ENCODE measurements around the gene SRC. TPM values are rescaled to one million over a fixed set of nuclear protein-coding genes. Genes with fewer than 3 reads are reported as not detected.

Gene SRC
- total RNA-seq, 1 experiment from 2014 or later, result 31.4 TPM

DNA sequence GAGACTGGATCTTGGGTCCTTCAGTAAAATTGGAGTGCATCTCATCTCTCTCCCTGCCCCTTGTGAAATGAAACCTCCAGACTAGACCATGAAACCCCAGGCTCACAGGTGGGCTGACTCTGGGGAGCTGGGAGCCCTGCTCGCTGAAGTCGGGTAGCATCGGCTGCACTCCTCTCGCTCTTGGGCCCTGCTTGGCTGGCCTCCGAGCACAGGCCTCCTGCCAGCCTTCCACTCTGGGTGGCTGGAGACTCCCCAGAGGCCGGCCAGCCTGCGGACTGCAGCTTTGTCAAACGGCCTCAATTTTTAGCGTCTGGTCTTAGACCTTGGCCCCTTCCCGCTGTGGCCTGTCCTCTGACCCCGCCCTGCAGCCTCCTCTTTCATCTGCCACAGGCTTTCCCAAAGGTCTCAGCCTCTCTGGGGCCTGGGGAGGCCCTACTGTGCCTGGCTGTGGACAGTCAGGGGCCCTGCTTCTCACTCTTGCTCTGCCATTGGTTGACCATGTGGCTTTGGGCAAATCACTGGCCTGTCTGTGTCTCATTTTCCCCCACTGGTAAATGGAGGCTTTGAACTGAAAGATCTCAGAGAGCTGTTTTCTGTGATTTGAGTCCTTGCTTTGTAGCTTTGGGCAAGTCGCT lies 45.1 kb downstream of the SRC start:
- Histone ChIP-seq H3K27me3 (ENCODE audit: control insufficient read depth, insufficient read depth, low read length) (no peaks in the 10 kb centered on the region), H3K4me3 (ENCODE audit: insufficient read depth, low read depth, low read length) (no peak overlapping the region), H3K36me3 (replicated peaks; ENCODE audit: control insufficient read depth, insufficient read depth, low read length) (peaks cover 7% of the 10 kb centered on the region)
- peak; percentile 43 for DNase-seq

DNA sequence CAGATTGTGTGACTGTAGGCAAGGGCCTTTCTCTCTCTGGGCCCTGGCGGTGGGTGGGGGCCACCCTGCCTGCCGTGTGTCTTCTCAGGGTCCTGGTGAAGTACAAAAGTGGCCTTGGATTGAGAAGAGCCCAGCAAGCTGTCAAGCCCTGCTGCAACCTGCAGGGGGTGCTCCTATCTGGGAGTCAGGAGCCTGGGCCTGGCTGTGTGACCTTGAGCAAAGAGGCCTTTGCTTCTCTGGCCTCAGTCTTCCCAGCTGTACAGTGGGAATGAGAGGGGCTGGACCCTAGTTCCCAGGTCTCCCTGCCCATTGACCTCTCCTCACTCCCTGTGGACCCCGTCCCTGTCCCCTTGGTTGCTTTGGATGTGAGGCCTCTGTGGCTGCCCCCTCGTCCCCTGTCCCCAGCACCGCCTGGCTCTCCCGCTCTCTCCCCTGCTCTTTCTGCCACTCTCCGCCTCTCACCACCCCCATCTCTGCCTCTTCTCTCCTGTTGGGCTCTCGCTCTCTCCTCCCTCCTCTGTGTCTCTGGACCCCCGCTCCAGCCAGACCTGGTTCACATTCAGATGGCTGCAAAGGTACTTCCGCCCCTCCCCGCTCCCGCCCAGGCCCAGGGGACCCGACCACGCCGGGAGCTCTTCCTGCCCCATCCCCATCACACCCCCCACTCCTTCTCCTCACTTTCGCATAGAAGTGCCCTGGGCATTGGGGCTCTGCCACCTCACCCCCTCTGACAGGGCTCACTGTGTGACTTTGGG lies 46.7 kb downstream of the SRC start:
- DNase-seq, result peak; percentile 83
- peaks cover 4% of the 10 kb centered on the region for H3K36me3 ChIP-seq (replicated peaks; ENCODE audit: control insufficient read depth, insufficient read depth, low read length)
- no peaks in the 10 kb centered on the region for H3K27me3 ChIP-seq (ENCODE audit: control insufficient read depth, insufficient read depth, low read length)
- no peak overlapping the region for H3K4me3 ChIP-seq (ENCODE audit: insufficient read depth, low read depth, low read length)

DNA sequence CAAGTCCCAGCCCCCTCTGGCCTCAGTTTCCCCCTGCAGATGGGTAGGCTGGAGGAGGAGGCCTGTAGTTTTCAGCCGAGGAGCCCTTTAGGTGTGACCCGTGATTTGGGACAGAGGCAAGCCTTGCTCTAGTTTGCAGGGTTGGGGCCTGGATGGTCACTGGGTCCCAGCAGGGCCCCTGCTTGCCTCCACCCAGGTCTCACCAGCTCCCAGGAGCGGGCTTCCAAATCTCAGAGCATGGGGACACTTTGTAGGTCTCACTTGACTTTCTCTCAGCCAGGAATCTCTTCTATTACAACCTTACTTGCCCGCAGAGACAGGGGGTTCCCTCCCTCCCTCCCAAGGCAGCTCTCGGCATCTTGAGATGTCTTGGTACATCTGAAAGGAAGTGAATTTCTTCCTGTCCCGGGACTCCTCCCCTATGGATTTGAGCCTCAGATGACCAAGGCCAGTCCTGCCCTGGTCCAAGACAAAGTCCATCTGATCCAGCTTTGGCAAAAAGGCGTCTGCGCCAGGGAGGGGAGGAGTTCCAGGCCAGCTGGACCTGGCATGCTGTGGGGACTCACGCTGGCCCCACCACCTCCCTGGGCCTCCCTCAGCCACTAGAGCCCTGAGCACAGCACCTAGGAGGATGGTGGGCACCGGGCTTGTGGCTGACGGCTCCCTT lies 47.4 kb downstream of the SRC start:
- Histone ChIP-seq H3K27me3 (ENCODE audit: control insufficient read depth, insufficient read depth, low read length) (no peaks in the 10 kb centered on the region), H3K36me3 (replicated peaks; ENCODE audit: control insufficient read depth, insufficient read depth, low read length) (peaks cover 4% of the 10 kb centered on the region), H3K4me3 (ENCODE audit: insufficient read depth, low read depth, low read length) (no peak overlapping the region)
- peak; percentile 33 for DNase-seq

GRCh38 chr20:37393863-37394542 lies 48.1 kb downstream of the SRC start:
- H3K27me3 ChIP-seq (ENCODE audit: control insufficient read depth, insufficient read depth, low read length), result no peaks in the 10 kb centered on the region
- H3K4me3 ChIP-seq (ENCODE audit: insufficient read depth, low read depth, low read length), result no peak overlapping the region
- DNase-seq, result peak; percentile 45
- peaks cover 8% of the 10 kb centered on the region for H3K36me3 ChIP-seq (replicated peaks; ENCODE audit: control insufficient read depth, insufficient read depth, low read length)

GRCh38 chr20:37394543-37395409 lies 48.8 kb downstream of the SRC start:
- Histone ChIP-seq H3K4me3 (ENCODE audit: insufficient read depth, low read depth, low read length) (no peak overlapping the region), H3K36me3 (replicated peaks; ENCODE audit: control insufficient read depth, insufficient read depth, low read length) (peaks cover 8% of the 10 kb centered on the region), H3K27me3 (ENCODE audit: control insufficient read depth, insufficient read depth, low read length) (no peaks in the 10 kb centered on the region)
- DNase-seq, result peak; percentile 59

DNA sequence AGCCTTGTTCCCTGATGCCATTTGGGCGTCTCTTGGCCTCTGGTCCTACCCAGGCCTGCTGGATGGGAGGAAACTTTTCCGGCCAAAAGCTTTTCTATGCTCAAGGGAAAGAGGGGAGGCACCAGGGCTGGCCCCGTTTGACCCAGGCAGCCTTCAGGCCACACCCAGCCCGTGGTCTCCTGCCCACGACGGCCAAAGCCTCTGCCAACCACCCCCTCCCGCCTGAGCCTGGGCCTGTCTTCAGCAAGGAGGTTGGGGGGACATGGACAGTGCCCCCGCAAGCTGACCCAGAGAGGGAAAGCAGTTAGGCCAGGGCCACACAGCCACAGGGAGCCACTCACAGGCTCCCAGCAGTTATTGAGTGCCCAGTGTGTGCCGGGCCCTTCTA lies 49.5 kb downstream of the SRC start:
- H3K27me3 ChIP-seq (ENCODE audit: control insufficient read depth, insufficient read depth, low read length), result no peaks in the 10 kb centered on the region
- no peak overlapping the region for H3K4me3 ChIP-seq (ENCODE audit: insufficient read depth, low read depth, low read length)
- peaks cover 8% of the 10 kb centered on the region for H3K36me3 ChIP-seq (replicated peaks; ENCODE audit: control insufficient read depth, insufficient read depth, low read length)
- no peak for DNase-seq

- H3K4me3 ChIP-seq (ENCODE audit: insufficient read depth, low read depth, low read length), result no peak overlapping the region
- peaks cover 8% of the 10 kb centered on the region for H3K36me3 ChIP-seq (replicated peaks; ENCODE audit: control insufficient read depth, insufficient read depth, low read length)
- no peaks in the 10 kb centered on the region for H3K27me3 ChIP-seq (ENCODE audit: control insufficient read depth, insufficient read depth, low read length)
- peak; percentile 93 for DNase-seq
These were observed 50.0 kb downstream of the SRC start for GRCh38 chr20:37395921-37396415.

DNA sequence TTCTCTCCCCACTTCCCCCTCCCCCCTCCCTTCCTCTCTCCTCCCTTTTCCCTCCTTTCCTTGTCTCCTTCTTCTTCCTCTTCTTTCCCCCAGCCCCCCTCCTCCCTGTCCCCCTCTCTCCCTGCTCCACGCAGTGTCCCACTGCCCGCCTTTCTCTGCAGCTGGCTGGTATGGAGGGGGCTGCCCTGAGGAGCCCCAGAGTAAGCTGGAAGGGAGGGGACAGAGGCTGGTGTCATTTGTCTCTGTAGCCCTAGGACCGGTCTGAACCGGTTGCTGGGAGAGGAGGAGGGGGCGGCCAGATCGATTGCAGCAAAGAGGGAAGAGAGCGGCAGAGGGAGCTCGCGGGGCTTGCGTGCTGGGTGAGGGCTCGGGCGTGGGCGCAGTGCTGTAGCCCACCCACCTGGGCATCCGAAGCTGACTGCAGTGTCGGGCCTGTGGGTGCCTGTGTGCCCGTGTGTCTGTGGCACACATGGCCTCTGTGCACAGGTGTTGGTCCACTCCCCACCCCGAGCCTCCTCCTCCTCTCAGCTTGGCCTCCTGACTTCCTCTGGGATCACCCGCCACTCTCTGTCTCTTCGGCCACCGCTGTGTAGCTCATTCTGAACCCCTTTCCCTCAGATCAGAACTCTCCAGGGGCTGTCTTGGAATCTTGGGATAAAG lies 50.6 kb downstream of the SRC start:
- no peaks in the 10 kb centered on the region for H3K27me3 ChIP-seq (ENCODE audit: control insufficient read depth, insufficient read depth, low read length)
- H3K4me3 ChIP-seq (ENCODE audit: insufficient read depth, low read depth, low read length), result peak overlapping the region; percentile 13; the same call in 1 of the 2 replicates
- peaks cover 11% of the 10 kb centered on the region for H3K36me3 ChIP-seq (replicated peaks; ENCODE audit: control insufficient read depth, insufficient read depth, low read length)

GRCh38 chr20:37397076-37397953 lies 51.4 kb downstream of the SRC start:
- Histone ChIP-seq H3K27me3 (ENCODE audit: control insufficient read depth, insufficient read depth, low read length) (no peaks in the 10 kb centered on the region), H3K4me3 (ENCODE audit: insufficient read depth, low read depth, low read length) (no peak overlapping the region), H3K36me3 (replicated peaks; ENCODE audit: control insufficient read depth, insufficient read depth, low read length) (peaks cover 13% of the 10 kb centered on the region)
- peak; percentile 79 for DNase-seq

More for the DNA sequence above, 50.6 kb downstream of the SRC start:
- peak; percentile 96 for DNase-seq

DNA sequence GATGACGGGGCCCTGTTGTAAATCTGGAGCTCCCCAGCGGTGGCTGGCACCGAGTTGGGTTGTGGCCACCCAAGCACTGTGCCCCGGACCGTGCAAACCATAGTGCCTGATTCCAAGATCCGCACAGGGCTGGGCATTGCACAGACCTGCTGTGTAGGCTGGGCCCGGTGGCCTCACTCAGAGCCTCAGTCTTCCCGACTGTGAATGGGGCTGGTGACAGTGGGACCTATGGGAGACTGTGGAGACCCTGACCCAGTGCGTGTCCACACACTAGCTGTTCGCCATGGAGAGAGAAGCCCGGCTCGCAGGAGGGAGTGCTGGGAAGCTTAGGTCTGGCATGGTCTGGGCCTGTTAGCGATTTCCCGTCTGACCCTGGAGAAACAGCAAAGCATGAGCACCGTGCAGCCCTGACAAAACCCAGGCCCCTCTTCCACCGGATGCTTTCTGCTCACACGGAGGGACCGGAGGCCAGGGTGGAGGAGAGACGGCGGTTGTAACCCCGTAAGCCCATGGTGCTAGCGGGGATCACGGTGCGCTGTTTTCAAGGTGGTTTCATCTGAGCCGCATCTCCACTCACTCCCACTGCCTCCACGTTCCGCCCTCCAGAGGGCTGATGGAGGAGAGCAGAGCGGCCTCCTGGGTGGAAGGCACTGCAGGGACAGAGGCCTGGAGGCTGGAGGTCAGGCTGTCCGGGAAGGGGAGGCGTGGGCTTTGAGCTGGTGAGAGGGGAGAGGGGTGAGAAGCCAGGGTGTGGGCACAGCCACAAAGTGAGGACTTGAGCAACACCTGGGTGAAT lies 52.2 kb downstream of the SRC start:
- Histone ChIP-seq H3K27me3 (ENCODE audit: control insufficient read depth, insufficient read depth, low read length) (no peaks in the 10 kb centered on the region), H3K4me3 (ENCODE audit: insufficient read depth, low read depth, low read length) (no peak overlapping the region), H3K36me3 (replicated peaks; ENCODE audit: control insufficient read depth, insufficient read depth, low read length) (peaks cover 16% of the 10 kb centered on the region)
- DNase-seq, result no peak

DNA sequence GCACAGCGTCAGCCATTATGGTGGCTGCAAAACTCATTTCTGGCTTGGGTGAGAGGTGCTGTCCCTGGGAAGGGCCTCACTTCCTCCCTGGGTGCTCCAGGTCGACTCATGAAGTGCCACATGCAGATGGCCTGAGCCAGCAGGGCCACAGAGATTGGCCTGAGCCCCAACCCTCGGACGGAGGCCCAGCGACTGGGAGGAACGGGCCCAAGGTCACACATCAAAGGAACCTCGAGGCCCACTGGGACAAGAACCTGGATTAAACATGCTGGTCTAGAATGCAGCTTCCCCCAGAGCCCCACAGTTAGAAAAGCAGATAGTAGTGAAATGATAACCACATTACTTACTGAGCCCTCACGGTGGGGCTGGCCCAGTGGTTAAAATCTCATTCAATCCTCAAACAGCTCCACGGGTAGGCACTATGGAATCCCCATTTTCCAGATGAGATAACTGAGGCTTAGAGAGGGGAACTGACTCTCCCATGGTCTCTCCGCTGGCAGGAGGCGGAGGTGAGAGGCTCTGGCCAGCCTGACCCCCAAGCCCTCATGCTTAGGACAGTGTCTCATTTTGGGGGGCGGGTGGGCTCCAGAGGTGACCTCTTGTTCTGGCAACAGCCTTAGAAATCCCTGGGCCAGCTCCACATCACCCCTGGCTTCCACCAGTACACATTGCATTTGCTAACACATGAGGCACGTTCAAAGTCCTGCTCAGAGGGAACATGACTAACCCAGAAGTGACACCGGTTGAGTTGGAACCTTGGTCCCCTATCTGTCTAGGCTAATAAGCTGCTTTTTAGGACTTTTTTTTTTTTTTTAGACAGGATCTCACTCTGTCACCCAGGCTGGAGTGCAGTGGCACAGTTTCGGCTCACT lies 53.0 kb downstream of the SRC start:
- no peak for DNase-seq
- H3K27me3 ChIP-seq (ENCODE audit: control insufficient read depth, insufficient read depth, low read length), result no peaks in the 10 kb centered on the region
- H3K4me3 ChIP-seq (ENCODE audit: insufficient read depth, low read depth, low read length), result no peak overlapping the region
- H3K36me3 ChIP-seq (replicated peaks; ENCODE audit: control insufficient read depth, insufficient read depth, low read length), result peaks cover 16% of the 10 kb centered on the region
